ENCODE data around the gene CCDC146.

Gene CCDC146

GRCh38 chr7:77295549-77295948 is 173.1 kb downstream of the CCDC146 start:
- TF ChIP-seq CTCF (IDR thresholded peaks at IDR 0.05; ENCODE audit: control insufficient read depth, insufficient read depth, low read depth, low read length, missing control alignments): no peak
- no peak overlapping the region for H3K4me3 ChIP-seq (ENCODE audit: control insufficient read depth, low read depth, low read length)
- no peak for DNase-seq (ENCODE audit: low read depth)

- TF ChIP-seq CTCF (IDR thresholded peaks at IDR 0.05; ENCODE audit: control insufficient read depth, insufficient read depth, low read depth, low read length, missing control alignments): no peak
- H3K4me3 ChIP-seq (ENCODE audit: control insufficient read depth, low read depth, low read length): no peak overlapping the region
- no peak for DNase-seq (ENCODE audit: low read depth)
Observed at GRCh38 chr7:77306231-77307067, 184.0 kb downstream of the CCDC146 start.

GRCh38 chr7:77308792-77309191 is 186.4 kb downstream of the CCDC146 start:
- TF ChIP-seq CTCF (IDR thresholded peaks at IDR 0.05; ENCODE audit: control insufficient read depth, insufficient read depth, low read depth, low read length, missing control alignments): no peak
- DNase-seq (ENCODE audit: low read depth): no peak
- H3K4me3 ChIP-seq (ENCODE audit: control insufficient read depth, low read depth, low read length): no peak overlapping the region

GRCh38 chr7:77309714-77310220 is 187.4 kb downstream of the CCDC146 start:
- TF ChIP-seq CTCF (IDR thresholded peaks at IDR 0.05; ENCODE audit: control insufficient read depth, insufficient read depth, low read depth, low read length, missing control alignments): no peak
- no peak overlapping the region for H3K4me3 ChIP-seq (ENCODE audit: control insufficient read depth, low read depth, low read length)
- DNase-seq (ENCODE audit: low read depth): no peak

GRCh38 chr7:77310982-77311381 is 188.6 kb downstream of the CCDC146 start:
- TF ChIP-seq CTCF (IDR thresholded peaks at IDR 0.05; ENCODE audit: control insufficient read depth, insufficient read depth, low read depth, low read length, missing control alignments): no peak
- no peak for DNase-seq (ENCODE audit: low read depth)
- no peak overlapping the region for H3K4me3 ChIP-seq (ENCODE audit: control insufficient read depth, low read depth, low read length)

- DNase-seq (ENCODE audit: low read depth): no peak
- no peak for TF ChIP-seq CTCF (IDR thresholded peaks at IDR 0.05; ENCODE audit: control insufficient read depth, insufficient read depth, low read depth, low read length, missing control alignments)
Observed at GRCh38 chr7:77313085-77313484, 190.7 kb downstream of the CCDC146 start.

More at GRCh38 chr7:77313085-77313484, 190.7 kb downstream of the CCDC146 start:
- no peak overlapping the region for H3K4me3 ChIP-seq (ENCODE audit: control insufficient read depth, low read depth, low read length)

Data from AG09309 (cell line).